Neural cell (in vitro differentiated cells): Measurements from ENCODE around the gene F3.

ENCODE experiments used
- EP300 ChIP-seq: fragments of 450-650 bp; conservative IDR thresholded peaks from 2 replicates; pipeline ENCODE4 v1.6.1; 2014; ENCODE audit warnings: antibody characterized with exemption, mild to moderate bottlenecking, moderate library complexity; ENCODE audit not compliant: poor library complexity, severe bottlenecking
- REST ChIP-seq: IDR thresholded peaks from 2 replicates; pipeline ENCODE4 v1.6.1; 2012; ENCODE audit warnings: borderline replicate concordance

- TF ChIP-seq EP300 = no peak
- TF ChIP-seq REST = no peak
Observed at GRCh38 chr1:94590203-94591137, 48.9 kb upstream of the F3 start.
